K562 (cell line): ENCODE data around the gene TEX9. TPM values are rescaled to one million over a fixed set of nuclear protein-coding genes. Genes with fewer than 3 reads are reported as not detected.

Experiments
- ATAC-seq: fragments of 200-7000 bp; cut with Tn5 transposase; 3 replicates; pipeline ENCODE4 v1.9.1; 2020; ENCODE audit warnings: moderate library complexity
- BruUV-seq: library from RNA; stranded (reverse); fragments of 400-500 nt; replicated peaks from 2 replicates; lab custom pipeline; 2021; lab: Mats Ljungman, UMichigan
- CTCF ChIA-PET: fragments of 300-600 bp; formaldehyde crosslinking; extraction: SDS; loops from one replicate; lab custom pipeline; 2021; ENCODE audit warnings: low intra/inter-chr PET ratio; lab: Yijun Ruan, JAX
- POLR2A ChIA-PET: fragments of 300-600, 350-650 bp; sonication (Branson Sonifier 250); formaldehyde crosslinking; extraction: SDS; loops from one replicate; lab custom pipeline; 2021; ENCODE audit warnings: antibody characterized with exemption, inconsistent platforms; lab: Yijun Ruan, JAX
- DNase-seq, 4 experiments: peaks; one replicate each; pipeline versions ENCODE4 v3.0.0 to v3.0.0-alpha.2; 2011 to 2018; ENCODE audit warnings: low spot score in 3 of 4, mixed read lengths in 3 of 4; ENCODE audit errors: extremely low read depth in 1 of 4
- FAIRE-seq: peaks from 2 replicates; lab custom pipeline; 2011; peaks lifted over from hg19 to GRCh38; lab: Jason Lieb, UNC
- H2AFZ ChIP-seq: 2 replicates; pipeline ENCODE4 v1.6.0; 2011; ENCODE audit warnings: low read depth, low read length, control low read depth, inconsistent platforms
- H3K27ac ChIP-seq: fragments of 200-600 bp; 3 replicates; pipeline ENCODE4 v1.8.0; 2011; ENCODE audit warnings: low read depth, mild to moderate bottlenecking, control low read depth, inconsistent platforms, low read length, moderate library complexity, mixed read lengths; ENCODE audit errors: extremely low read depth
- H3K27me3 ChIP-seq, 2 experiments: fragments of 300-600 bp in 1 of 2; 2 replicates in 1 of 2; 3 replicates in 1 of 2; pipeline versions ENCODE4 v1.6.0 to v1.8.0; 2011; ENCODE audit warnings: inconsistent platforms in 2 of 2, low read length in 2 of 2, mild to moderate bottlenecking in 1 of 2, mixed read lengths in 1 of 2, moderate library complexity in 1 of 2; ENCODE audit not compliant: control insufficient read depth in 2 of 2, insufficient read depth in 2 of 2
- H3K36me3 ChIP-seq: fragments of 300-600 bp; 3 replicates; pipeline ENCODE4 v1.8.0; 2011; ENCODE audit warnings: mild to moderate bottlenecking, low read length, inconsistent platforms; ENCODE audit not compliant: control insufficient read depth, insufficient read depth
- H3K4me1 ChIP-seq, 2 experiments: fragments of 200-600 bp in 1 of 2; replicated peaks in 1 of 2; 2 replicates in 1 of 2; 3 replicates in 1 of 2; pipeline versions ENCODE4 v1.5.1 to v1.8.0; 2011; ENCODE audit warnings: inconsistent platforms in 2 of 2, low read length in 2 of 2, mild to moderate bottlenecking in 1 of 2, mixed read lengths in 1 of 2, moderate library complexity in 1 of 2; ENCODE audit not compliant: control insufficient read depth in 2 of 2, insufficient read depth in 2 of 2
- H3K4me2 ChIP-seq: 2 replicates; pipeline ENCODE4 v1.6.1; 2011; ENCODE audit warnings: low read length, control low read depth, inconsistent platforms, mixed read lengths; ENCODE audit not compliant: insufficient read depth
- H3K4me3 ChIP-seq: fragments of 200-600 bp; sonication (generic), shearing (Covaris generic); 2 replicates; pipeline ENCODE4 v1.5.1; 2016; ENCODE audit warnings: control low read depth, inconsistent platforms
- H3K79me2 ChIP-seq: fragments of 200-600 bp; 3 replicates; pipeline ENCODE4 v1.8.0; 2011; ENCODE audit warnings: low read length, inconsistent platforms; ENCODE audit not compliant: control insufficient read depth, insufficient read depth
- H3K9ac ChIP-seq, 2 experiments: 2 replicates each; pipeline versions ENCODE4 v1.6.0 to v1.6.1; 2011; ENCODE audit warnings: low read depth in 2 of 2, low read length in 2 of 2, control low read depth in 1 of 2, inconsistent platforms in 1 of 2, mild to moderate bottlenecking in 1 of 2, mixed read lengths in 1 of 2; ENCODE audit not compliant: insufficient read depth in 1 of 2
- H3K9me1 ChIP-seq: one replicate; pipeline ENCODE4 v1.6.0; 2011; ENCODE audit warnings: inconsistent platforms, mild to moderate bottlenecking, low read length, moderate library complexity; ENCODE audit not compliant: control insufficient read depth, insufficient read depth
- H3K9me3 ChIP-seq: replicated peaks from 2 replicates; pipeline ENCODE4 v1.5.1; 2011; ENCODE audit warnings: low read depth, low read length, inconsistent platforms; ENCODE audit not compliant: control insufficient read depth, insufficient read depth
- H4K20me1 ChIP-seq: replicated peaks from 2 replicates; pipeline ENCODE4 v1.6.1; 2011; ENCODE audit warnings: low read length, inconsistent platforms, mixed read lengths; ENCODE audit not compliant: control insufficient read depth, insufficient read depth
- BMI1 ChIP-seq: fragments of 150-350 bp; IDR thresholded peaks from 2 replicates; pipeline ENCODE4 v1.6.1; 2014; ENCODE audit warnings: low read length
- NKRF ChIP-seq: fragments of 450-650 bp; IDR thresholded peaks from 2 replicates; pipeline ENCODE4 v1.6.1; 2016; ENCODE audit warnings: borderline replicate concordance
- RAD21 ChIP-seq, 2 experiments: fragments of 250-450 bp in 1 of 2; fragments of 450-650 bp in 1 of 2; sonication (Bioruptor Pico) in 1 of 2; formaldehyde crosslinking in 1 of 2; IDR thresholded peaks in 1 of 2; conservative IDR thresholded peaks in 1 of 2; 2 replicates each; pipeline versions ENCODE4 v1.4.0 to v1.8.0; 2020 to 2022; ENCODE audit warnings: mild to moderate bottlenecking in 2 of 2, moderate library complexity in 1 of 2
- SETDB1 ChIP-seq: IDR thresholded peaks from one replicate; pipeline ENCODE4 v1.6.1; 2012; ENCODE audit warnings: low read length, control low read depth, inconsistent platforms
- ZNF695 ChIP-seq: fragments of 450-650 bp; formaldehyde crosslinking; IDR thresholded peaks from 2 replicates; pipeline ENCODE4 v1.4.0; 2020; ENCODE audit warnings: mild to moderate bottlenecking, moderate library complexity
- WGBS: fragments of 100-300 bp; shearing (Covaris generic); methylation state at CpG from one replicate; pipeline ENCODE4 v1.1.6; 2016; ENCODE audit warnings: low coverage, mixed read lengths; ENCODE audit not compliant: insufficient coverage; ENCODE audit errors: missing lambda C conversion rate; 5-methylcytosine and 5-hydroxymethylcytosine counted together
- in situ Hi-C: fragments of 300-500 bp; cut with MboI; formaldehyde crosslinking; loops from 4 replicates; pipeline ENCODE4 v1.15.0; 2018; ENCODE audit warnings: inconsistent platforms, mixed read lengths
- intact Hi-C: fragments of 100-400 bp; cut with micrococcal nuclease; formaldehyde crosslinking; loops from 2 replicates; pipeline ENCODE4 v1.14.2; 2022
- polyA plus RNA-seq, 8 experiments: library from polyadenylated mRNA; depleted of rRNA in 4 of 8; stranded (reverse) in 5 of 8; unstranded in 3 of 8; fragments of >200 nt; fragmentation: Nextera tagmentation in 2 of 8; fragmentation: Illumina TruSeq in 1 of 8; extraction: Ambion mirVana in 2 of 8; extraction: Trizol in 1 of 8; gene quantifications; 2 replicates each; pipeline versions ENCODE4 v1.2.1 to v1.2.3, GENCODE V29; 2011 to 2014; ENCODE audit warnings: inconsistent platforms in 1 of 8, missing spikeins in 1 of 8
- total RNA-seq, 7 experiments: library from RNA; depleted of rRNA in 6 of 7; stranded (reverse); fragments of >200 nt in 6 of 7; fragmentation: Illumina TruSeq in 2 of 7; extraction: Trizol in 2 of 7; gene quantifications; 2 replicates each; pipeline versions ENCODE4 v1.2.1 to v1.2.3, GENCODE V29; 2011 to 2021; ENCODE audit warnings: low replicate concordance in 1 of 7

TEX9 gene
- total and polyA plus RNA-seq, 9 of the 15 experiments (the other 6 are each of a cell fraction or from before 2014, with no cell fraction given), result 0.93 to 3.6 (median 2.4) TPM

GRCh38 chr15:56393277-56393676 is 28.1 kb downstream of the TEX9 start:
- intact Hi-C loops (no loop called here), in situ Hi-C loops (no loop called here)
- FAIRE-seq, result no peak
- Histone ChIP-seq H2AFZ (no peak overlapping the region), H3K4me3 (no peak overlapping the region), H4K20me1 (no peaks in the 10 kb centered on the region), H3K9me1 (no peaks in the 10 kb centered on the region), H3K27ac (no peak overlapping the region), H3K79me2 (no peaks in the 10 kb centered on the region), H3K9me3 (no peaks in the 10 kb centered on the region), H3K9ac (no peak overlapping the region), H3K36me3 (no peaks in the 10 kb centered on the region), H3K4me1 (no peaks in the 10 kb centered on the region), H3K27me3 (no peaks in the 10 kb centered on the region), H3K4me2 (no peak overlapping the region)
- ChIA-PET POLR2A (interaction anchor here (0.7 kb wide), 1 partner anchor 1673 kb away, joined by 3 read pairs; no protein-coding TSS in a partner anchor), CTCF (no interaction called here)
- DNase-seq, result no peak
- no TSS peak for BruUV-seq
- TF ChIP-seq RAD21 (CRISPR knock-in tag; conservative IDR thresholded peaks at IDR 0.05 in 1 of 2, IDR thresholded peaks at IDR 0.05 in 1 of 2) (no peak), SETDB1 (no peak), ZNF695 (CRISPR knock-in tag) (no peak), BMI1 (no peak), NKRF (no peak)
- ATAC-seq, result no peak
- 25% methylated on average over 1 of the region's 1 CpG for WGBS
